Activated CD4-positive, alpha-beta memory T cell treated with anti-CD3 and anti-CD28 coated beads for 36 hours (primary cell): Measurements from ENCODE around the gene BARHL1. TPM values are rescaled to one million over a fixed set of nuclear protein-coding genes. Genes with fewer than 3 reads are reported as not detected.

Experiments used
- CTCF ChIA-PET: fragments of 350-600 bp; sonication (Branson Sonifier 250); formaldehyde crosslinking; loops from one replicate; lab custom pipeline; 2021; ENCODE audit warnings: antibody characterized with exemption, inconsistent platforms; lab: Charles Lee
- POLR2A ChIA-PET: fragments of 350-600 bp; sonication (Branson Sonifier 250); formaldehyde crosslinking; loops from one replicate; lab custom pipeline; 2021; ENCODE audit warnings: antibody characterized with exemption; lab: Charles Lee
- DNase-seq: peaks from one replicate; pipeline ENCODE4 v3.0.0-alpha.2; 2020
- H3K27ac Mint-ChIP-seq: one replicate; pipeline ENCODE4 v1.8.0; 2021; ENCODE audit warnings: mixed read lengths
- H3K27me3 Mint-ChIP-seq: one replicate; pipeline ENCODE4 v1.8.0; 2021; ENCODE audit warnings: mixed read lengths
- H3K36me3 Mint-ChIP-seq: one replicate; pipeline ENCODE4 v1.8.0; 2021; ENCODE audit warnings: mixed read lengths
- H3K4me1 Mint-ChIP-seq: one replicate; pipeline ENCODE4 v1.8.0; 2021; ENCODE audit warnings: low read depth, mixed read lengths
- H3K4me3 Mint-ChIP-seq: one replicate; pipeline ENCODE4 v1.8.0; 2021; ENCODE audit warnings: mild to moderate bottlenecking, mixed read lengths
- H3K9me3 Mint-ChIP-seq: one replicate; pipeline ENCODE4 v1.8.0; 2021; ENCODE audit warnings: mixed read lengths
- intact Hi-C: fragments of 100-400 bp; cut with micrococcal nuclease; formaldehyde crosslinking; loops from one replicate; pipeline ENCODE4 v1.15.1; 2023
- total RNA-seq, 2 experiments: library from RNA; stranded (reverse); gene quantifications; one replicate each; pipeline ENCODE4 v1.2.3, GENCODE V29; 2021

BARHL1 gene
- total RNA-seq, 2 experiments from 2014 or later: not detected

DNA sequence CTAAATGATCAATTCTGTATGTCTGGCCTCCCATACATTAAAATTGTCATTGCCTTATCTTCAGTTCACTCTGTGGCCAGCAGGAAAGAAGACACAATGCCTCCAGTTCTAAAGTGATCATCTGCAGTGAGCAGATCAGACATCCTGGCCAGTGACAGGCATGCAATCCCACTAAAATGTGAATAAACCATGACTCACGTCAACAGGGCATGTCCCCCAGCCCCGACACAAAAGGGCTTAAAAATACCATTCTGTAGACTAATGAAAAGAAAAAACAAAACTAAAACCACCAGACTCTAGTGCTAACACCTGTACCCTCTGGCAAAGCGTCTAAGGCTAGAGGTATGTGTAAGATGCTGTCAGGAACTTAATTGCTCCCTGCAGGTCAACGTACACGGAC, 48.9 kb downstream of the BARHL1 start:
- no peak overlapping the region for H3K4me3 Mint-ChIP-seq
- no peak for DNase-seq
- CTCF ChIA-PET: no interaction called here
- H3K4me1 Mint-ChIP-seq: peaks cover 3% of the 10 kb centered on the region
- no peak overlapping the region for H3K27ac Mint-ChIP-seq
- no peaks in the 10 kb centered on the region for H3K27me3 Mint-ChIP-seq
- H3K36me3 Mint-ChIP-seq: peaks cover 51% of the 10 kb centered on the region
- POLR2A ChIA-PET: no interaction called here
- H3K9me3 Mint-ChIP-seq: no peaks in the 10 kb centered on the region
- intact Hi-C loops: no loop called here

DNA sequence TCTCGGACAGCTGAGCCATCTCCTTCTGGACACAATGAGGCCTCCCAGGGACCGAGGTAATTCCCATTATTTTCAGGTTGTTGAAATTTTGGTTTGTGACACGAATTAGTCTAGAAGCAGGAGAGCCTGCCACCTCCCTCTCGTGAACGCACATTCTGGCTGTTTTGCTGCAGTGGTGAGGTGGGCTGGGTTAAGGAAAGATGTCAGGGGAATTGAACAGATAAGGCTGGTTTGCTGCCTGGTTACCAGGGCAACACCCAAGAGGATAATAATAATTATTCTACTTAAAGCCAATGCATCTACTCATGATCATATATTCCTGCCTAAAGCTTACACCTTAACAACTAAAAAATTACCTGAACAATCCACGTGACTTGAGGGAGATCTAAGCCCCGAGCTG, 49.3 kb downstream of the BARHL1 start:
- DNase-seq: no peak
- intact Hi-C loops: no loop called here
- Mint-ChIP-seq H3K4me3 (no peak overlapping the region), H3K27ac (no peak overlapping the region), H3K27me3 (no peaks in the 10 kb centered on the region), H3K36me3 (peaks cover 49% of the 10 kb centered on the region), H3K9me3 (no peaks in the 10 kb centered on the region), H3K4me1 (peaks cover 3% of the 10 kb centered on the region)
- POLR2A ChIA-PET: no interaction called here
- CTCF ChIA-PET: no interaction called here

DNA sequence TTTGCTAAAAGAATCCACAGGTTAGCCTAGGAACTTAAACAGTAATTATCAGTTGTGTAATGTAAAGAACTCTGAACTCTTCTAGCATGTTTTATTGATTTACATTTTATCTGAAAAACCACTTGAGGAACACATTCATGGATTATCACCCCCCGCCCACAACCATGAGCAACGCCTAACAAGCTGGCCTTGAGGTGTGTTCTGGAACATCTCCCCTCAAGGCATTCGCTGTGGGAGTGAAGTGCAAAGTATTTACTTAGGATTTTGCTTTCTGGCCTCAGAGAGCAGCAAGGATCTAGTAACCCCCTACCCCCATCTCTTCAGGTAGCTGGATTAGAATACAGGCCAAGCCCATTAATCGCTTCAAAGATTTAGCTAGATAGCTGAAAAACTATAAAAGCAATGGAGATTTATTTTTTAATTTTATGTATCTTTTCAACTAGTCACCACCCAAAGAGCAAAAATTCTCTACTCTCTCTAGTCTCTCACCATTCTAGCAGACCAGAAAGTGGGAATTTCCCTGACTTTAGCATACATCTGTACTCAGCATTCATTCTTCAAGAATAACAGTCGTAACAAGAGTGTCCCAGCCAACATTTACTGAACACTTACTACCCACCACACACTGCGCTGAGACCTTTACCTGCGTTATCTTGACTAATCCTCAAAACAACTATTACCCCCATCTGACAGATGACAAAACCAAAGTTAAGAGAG, 50.2 kb downstream of the BARHL1 start:
- peaks cover 51% of the 10 kb centered on the region for H3K36me3 Mint-ChIP-seq

DNA sequence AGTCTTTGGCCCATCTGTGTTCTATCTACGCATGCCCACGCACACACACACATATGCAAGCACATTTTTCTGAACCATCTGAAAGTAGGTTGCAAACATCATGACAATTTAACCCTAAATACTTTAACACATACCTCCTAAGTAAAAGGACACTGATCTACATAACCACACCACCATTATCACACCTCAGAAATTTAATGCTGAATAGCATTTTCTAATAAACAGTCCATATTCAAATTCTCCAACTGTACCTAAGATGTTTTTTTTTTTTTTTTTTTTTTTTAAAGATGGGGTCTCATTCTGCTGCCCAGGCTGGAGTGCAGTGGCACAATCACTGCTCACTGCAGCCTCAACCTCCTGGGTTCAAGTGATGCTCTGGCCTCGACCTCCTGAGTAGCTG, 51.9 kb downstream of the BARHL1 start:
- no peak overlapping the region for H3K27ac Mint-ChIP-seq
- H3K36me3 Mint-ChIP-seq: peaks cover 48% of the 10 kb centered on the region
- ChIA-PET CTCF (no interaction called here), POLR2A (no interaction called here)
- DNase-seq: no peak
- intact Hi-C loops: no loop called here
- peaks cover 3% of the 10 kb centered on the region for H3K4me1 Mint-ChIP-seq
- H3K4me3 Mint-ChIP-seq: no peak overlapping the region
- H3K27me3 Mint-ChIP-seq: no peaks in the 10 kb centered on the region
- no peaks in the 10 kb centered on the region for H3K9me3 Mint-ChIP-seq

More for the DNA sequence above, 50.2 kb downstream of the BARHL1 start:
- Mint-ChIP-seq H3K4me1 (peaks cover 3% of the 10 kb centered on the region), H3K4me3 (no peak overlapping the region), H3K9me3 (no peaks in the 10 kb centered on the region), H3K27me3 (no peaks in the 10 kb centered on the region), H3K27ac (no peak overlapping the region)
- no peak for DNase-seq
- ChIA-PET CTCF (interaction anchor here (0.6 kb wide), 1 partner anchor 12 kb away, joined by 3 read pairs; no protein-coding TSS in a partner anchor), POLR2A (interaction anchor here (0.8 kb wide), 1 partner anchor 61 kb away, joined by 3 read pairs; no protein-coding TSS in a partner anchor)
- intact Hi-C loops: no loop called here

DNA sequence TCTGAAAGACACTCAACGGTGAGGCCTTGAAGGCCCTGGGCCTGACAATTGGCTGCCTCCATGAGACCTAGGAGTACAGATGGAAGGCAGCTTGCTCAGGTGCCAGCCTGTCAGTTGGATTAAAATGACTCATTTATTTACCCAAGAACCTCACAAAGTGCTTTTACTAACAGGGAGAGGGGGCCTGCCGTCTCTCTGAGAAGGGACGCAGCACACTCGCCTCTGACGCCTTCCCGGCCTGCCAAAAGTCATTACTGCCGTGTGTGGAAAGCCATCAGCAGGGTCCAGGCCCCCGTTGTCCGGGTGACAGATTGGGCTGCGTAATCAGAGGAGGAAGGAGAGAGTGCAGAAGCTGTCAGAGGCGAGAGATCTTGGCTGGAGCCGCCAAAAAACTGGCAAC, 54.9 kb downstream of the BARHL1 start:
- H3K36me3 Mint-ChIP-seq: peaks cover 36% of the 10 kb centered on the region
- H3K9me3 Mint-ChIP-seq: no peaks in the 10 kb centered on the region
- POLR2A ChIA-PET: no interaction called here
- no peak for DNase-seq
- peaks cover 3% of the 10 kb centered on the region for H3K4me1 Mint-ChIP-seq
- H3K27ac Mint-ChIP-seq: no peak overlapping the region
- CTCF ChIA-PET: interaction anchor here (0.8 kb wide), 1 partner anchor 130 kb away, joined by 3 read pairs; no protein-coding TSS in a partner anchor
- no peak overlapping the region for H3K4me3 Mint-ChIP-seq
- intact Hi-C loops: no loop called here
- H3K27me3 Mint-ChIP-seq: no peaks in the 10 kb centered on the region

DNA sequence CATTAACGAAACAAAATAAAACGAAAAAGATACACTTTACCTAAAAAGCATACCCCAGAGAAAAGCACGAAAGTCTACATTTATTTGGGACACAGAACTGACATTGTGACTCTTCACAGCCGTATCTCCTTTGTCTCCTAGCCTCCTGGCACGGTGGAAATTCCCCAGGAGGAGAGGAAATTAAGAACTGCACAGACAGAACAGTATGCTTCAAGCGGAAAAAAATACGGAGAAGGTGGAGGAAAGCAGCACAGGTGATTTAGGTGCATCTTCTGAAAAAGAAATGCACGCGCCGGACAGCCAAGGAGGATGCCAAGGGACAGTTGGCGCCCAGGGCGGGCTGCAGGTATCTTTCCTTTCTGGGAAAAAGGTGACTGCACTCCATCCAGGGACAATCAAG, 55.4 kb downstream of the BARHL1 start:
- Mint-ChIP-seq H3K4me1 (peaks cover 2% of the 10 kb centered on the region), H3K36me3 (peaks cover 36% of the 10 kb centered on the region)
- CTCF ChIA-PET: interaction anchor here (0.8 kb wide), 1 partner anchor 131 kb away, joined by 3 read pairs; no protein-coding TSS in a partner anchor

DNA sequence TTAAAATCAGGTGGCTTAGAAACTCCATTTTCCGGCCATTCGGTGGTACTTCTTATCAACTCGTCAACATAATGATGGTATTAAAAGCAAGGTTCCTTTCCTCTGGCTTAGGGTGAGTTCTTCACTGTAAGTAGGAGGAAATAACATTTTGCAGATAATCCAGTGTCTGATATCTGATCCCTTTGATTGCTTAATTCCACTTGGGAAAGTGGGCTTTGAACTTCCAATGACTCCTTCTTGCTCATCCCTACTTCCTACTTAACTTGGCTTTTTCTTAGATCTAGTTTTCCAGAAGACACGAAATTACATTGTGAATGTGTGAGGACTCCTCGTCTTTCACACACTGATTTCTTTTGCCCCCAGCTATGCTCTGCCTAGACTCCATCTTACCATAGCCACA, 55.8 kb downstream of the BARHL1 start:
- POLR2A ChIA-PET: no interaction called here

More for the DNA sequence above, 55.4 kb downstream of the BARHL1 start:
- intact Hi-C loops: no loop called here
- POLR2A ChIA-PET: no interaction called here
- DNase-seq: no peak
- no peaks in the 10 kb centered on the region for H3K9me3 Mint-ChIP-seq
- no peaks in the 10 kb centered on the region for H3K27me3 Mint-ChIP-seq
- H3K4me3 Mint-ChIP-seq: no peak overlapping the region
- H3K27ac Mint-ChIP-seq: no peak overlapping the region

DNA sequence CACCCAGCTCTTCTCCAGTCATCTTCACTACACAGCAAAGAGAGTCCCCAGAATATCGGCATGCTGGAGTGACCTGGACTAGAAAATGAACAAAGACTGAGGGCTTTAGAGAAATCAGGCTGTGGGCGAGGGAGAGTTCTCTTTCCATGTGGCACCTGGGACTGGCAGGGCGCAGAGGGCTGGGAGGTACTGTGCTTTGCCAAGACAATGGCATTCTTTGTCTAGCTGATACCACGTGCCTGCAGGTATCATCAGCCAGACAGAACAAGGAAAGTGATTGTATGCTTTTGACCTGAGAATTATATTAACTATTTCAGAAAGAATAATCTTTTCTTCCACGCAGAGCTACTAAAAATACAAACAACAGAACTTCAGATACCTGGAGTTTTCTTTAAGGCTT, 56.9 kb downstream of the BARHL1 start:
- ChIA-PET POLR2A (no interaction called here), CTCF (no interaction called here)
- Mint-ChIP-seq H3K27me3 (no peaks in the 10 kb centered on the region), H3K4me3 (no peak overlapping the region), H3K4me1 (no peaks in the 10 kb centered on the region), H3K27ac (no peak overlapping the region), H3K9me3 (no peaks in the 10 kb centered on the region), H3K36me3 (peaks cover 45% of the 10 kb centered on the region)
- DNase-seq: no peak
- intact Hi-C loops: no loop called here

More for the DNA sequence above, 55.8 kb downstream of the BARHL1 start:
- H3K27ac Mint-ChIP-seq: no peak overlapping the region
- H3K9me3 Mint-ChIP-seq: no peaks in the 10 kb centered on the region
- H3K27me3 Mint-ChIP-seq: no peaks in the 10 kb centered on the region
- intact Hi-C loops: no loop called here
- CTCF ChIA-PET: no interaction called here
- no peak for DNase-seq
- no peaks in the 10 kb centered on the region for H3K4me1 Mint-ChIP-seq
- peaks cover 36% of the 10 kb centered on the region for H3K36me3 Mint-ChIP-seq
- H3K4me3 Mint-ChIP-seq: no peak overlapping the region

Other genes with a start within 250 kb of the BARHL1 start
- 10 to 100 TPM; 41.6 to 42.3 TPM for gene SETX, start 227.6 kb upstream of the BARHL1 start, total RNA-seq
- gene TTF1, start 175.8 kb upstream of the BARHL1 start, total RNA-seq: 10 to 100 TPM; 31.0 to 33.7 TPM
- gene CFAP77, start 172.4 kb upstream of the BARHL1 start, total RNA-seq: not detected
- 10 to 100 TPM; 17.2 to 18.8 TPM for gene DDX31, start 87.4 kb downstream of the BARHL1 start, total RNA-seq
- 10 to 100 TPM; 11.6 to 12.4 TPM for gene GTF3C4, start 87.9 kb downstream of the BARHL1 start, total RNA-seq